ENCODE data around the gene PDZD4.

DNA sequence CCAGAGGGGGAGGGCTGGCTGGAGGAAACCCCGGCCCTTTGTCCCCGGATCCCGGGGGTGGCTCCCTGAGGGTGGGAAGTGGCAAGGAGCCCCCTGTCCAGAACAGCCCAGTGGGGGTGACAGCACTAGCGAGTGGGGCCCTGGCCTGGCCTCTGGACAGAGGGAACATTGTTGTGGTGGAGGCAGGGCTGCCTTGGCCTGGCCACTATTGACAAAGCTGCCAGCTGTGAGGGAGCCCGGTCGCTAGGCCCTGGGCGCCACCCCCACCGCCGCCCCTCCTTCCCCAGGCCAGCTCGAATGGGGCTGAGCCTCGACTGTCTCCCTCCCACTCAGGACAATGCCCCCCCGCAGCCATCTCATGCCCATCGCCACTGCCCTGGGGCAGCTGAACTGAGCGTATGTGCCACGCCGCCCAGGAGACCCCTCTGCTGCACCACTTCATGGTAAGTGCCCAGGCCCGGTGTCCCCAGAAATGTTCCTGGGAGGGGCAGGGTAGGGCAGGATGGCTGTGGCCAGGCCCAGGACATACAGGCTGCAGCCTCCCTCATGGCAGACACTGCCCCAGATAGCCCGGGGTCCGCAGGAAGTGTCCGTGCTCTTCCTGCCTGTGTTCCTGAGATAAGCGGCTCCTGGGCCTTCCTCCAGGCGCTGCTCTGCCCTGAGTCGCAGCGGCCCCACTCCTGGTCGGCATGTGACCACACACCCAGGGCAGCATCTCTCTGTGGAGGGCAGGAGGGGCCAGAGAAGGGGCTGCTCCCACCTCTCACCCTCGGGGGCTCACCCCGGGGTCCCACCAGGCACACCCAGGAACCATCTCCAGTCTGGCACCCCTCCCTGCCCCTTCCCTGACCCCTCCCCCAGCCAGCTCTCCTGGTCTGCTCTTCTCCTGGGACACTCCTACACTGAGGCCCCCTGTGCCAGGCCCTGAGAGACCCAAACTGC, 64.9 kb downstream of the PDZD4 start:
- TF ChIP-seq EZH2 (IDR thresholded peaks at IDR 0.05; ENCODE audit: insufficient read depth, poor library complexity, severe bottlenecking) = no peak
- TF ChIP-seq EZH2phosphoT487 (IDR thresholded peaks at IDR 0.05; ENCODE audit: insufficient read depth, low read depth) = no peak

All from GM23248 (cell line).